Measurements from ENCODE around the gene ZNF175. TPM values are rescaled to one million over a fixed set of nuclear protein-coding genes. Genes with fewer than 3 reads are reported as not detected.

ZNF175 gene
- total and polyA plus RNA-seq, 11 donors: 2.5 to 13.7 (median 6.4) TPM

DNA sequence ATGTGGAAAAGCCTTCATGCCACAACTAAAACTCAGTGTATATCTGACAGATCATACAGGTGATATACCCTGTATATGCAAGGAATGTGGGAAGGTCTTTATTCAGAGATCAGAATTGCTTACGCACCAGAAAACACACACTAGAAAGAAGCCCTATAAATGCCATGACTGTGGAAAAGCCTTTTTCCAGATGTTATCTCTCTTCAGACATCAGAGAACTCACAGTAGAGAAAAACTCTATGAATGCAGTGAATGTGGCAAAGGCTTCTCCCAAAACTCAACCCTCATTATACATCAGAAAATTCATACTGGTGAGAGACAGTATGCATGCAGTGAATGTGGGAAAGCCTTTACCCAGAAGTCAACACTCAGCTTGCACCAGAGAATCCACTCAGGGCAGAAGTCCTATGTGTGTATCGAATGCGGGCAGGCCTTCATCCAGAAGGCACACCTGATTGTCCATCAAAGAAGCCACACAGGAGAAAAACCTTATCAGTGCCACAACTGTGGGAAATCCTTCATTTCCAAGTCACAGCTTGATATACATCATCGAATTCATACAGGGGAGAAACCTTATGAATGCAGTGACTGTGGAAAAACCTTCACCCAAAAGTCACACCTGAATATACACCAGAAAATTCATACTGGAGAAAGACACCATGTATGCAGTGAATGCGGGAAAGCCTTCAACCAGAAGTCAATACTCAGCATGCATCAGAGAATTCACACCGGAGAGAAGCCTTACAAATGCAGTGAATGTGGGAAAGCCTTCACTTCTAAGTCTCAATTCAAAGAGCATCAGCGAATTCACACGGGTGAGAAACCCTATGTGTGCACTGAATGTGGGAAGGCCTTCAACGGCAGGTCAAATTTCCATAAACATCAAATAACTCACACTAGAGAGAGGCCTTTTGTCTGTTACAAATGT, 16.4 kb downstream of the ZNF175 start:
- Histone ChIP-seq H3K9me3 (peaks cover 0 to 30% (median 15%) of the 10 kb centered on the region in 12 donors), H3K27ac (no peak overlapping the region), H3K36me3 (peaks cover 8 to 57% (median 48%) of the 10 kb centered on the region in 9 donors), H3K4me3 (no peak overlapping the region), H3K4me1 (no peaks in the 10 kb centered on the region), H3K27me3 (no peaks in the 10 kb centered on the region)
- ATAC-seq (no peak), DNase-seq (no peak)
- TF ChIP-seq, protein P1, sequence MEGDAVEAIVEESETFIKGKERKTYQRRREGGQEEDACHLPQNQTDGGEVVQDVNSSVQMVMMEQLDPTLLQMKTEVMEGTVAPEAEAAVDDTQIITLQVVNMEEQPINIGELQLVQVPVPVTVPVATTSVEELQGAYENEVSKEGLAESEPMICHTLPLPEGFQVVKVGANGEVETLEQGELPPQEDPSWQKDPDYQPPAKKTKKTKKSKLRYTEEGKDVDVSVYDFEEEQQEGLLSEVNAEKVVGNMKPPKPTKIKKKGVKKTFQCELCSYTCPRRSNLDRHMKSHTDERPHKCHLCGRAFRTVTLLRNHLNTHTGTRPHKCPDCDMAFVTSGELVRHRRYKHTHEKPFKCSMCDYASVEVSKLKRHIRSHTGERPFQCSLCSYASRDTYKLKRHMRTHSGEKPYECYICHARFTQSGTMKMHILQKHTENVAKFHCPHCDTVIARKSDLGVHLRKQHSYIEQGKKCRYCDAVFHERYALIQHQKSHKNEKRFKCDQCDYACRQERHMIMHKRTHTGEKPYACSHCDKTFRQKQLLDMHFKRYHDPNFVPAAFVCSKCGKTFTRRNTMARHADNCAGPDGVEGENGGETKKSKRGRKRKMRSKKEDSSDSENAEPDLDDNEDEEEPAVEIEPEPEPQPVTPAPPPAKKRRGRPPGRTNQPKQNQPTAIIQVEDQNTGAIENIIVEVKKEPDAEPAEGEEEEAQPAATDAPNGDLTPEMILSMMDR (IDR thresholded peaks at IDR 0.05): no peak
- no peak for TF ChIP-seq POLR2A (IDR thresholded peaks at IDR 0.05)
- 97 to 99% (median 98%) methylated on average over 9 of the region's 9 CpGs for WGBS, 4 donors
- intact Hi-C loops (cut with DNase I): loop anchor here in 1 of 10 donors (10.0 kb wide), 1 partner anchor 473 kb away; no protein-coding TSS in a partner anchor

DNA sequence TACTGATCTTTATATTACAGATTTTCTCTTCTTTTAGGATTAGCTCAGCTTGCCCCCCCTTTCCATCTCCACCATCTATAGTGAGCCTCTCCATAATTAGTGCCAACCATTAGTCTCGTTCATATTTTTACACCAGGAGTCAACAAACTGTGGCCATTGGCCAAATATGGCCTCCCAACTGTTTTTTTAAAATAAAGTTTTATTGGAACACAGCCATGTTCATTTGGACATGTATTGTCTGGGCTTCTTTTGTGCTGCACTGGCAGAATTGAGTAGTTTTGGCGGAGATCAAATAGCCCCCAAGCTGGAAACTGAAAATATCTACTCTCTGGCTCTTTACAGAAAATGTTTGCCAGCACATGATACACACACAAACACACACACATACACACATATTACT, 18.4 kb downstream of the ZNF175 start:
- no peaks in the 10 kb centered on the region for H3K27me3 ChIP-seq
- WGBS, 4 donors: 97 to 99% (median 99%) methylated on average over 2 of the region's 2 CpGs
- no peak for ATAC-seq
- intact Hi-C loops (cut with DNase I): loop anchor here in 1 of 10 donors (10.0 kb wide), 1 partner anchor 475 kb away; no protein-coding TSS in a partner anchor
- no peak for TF ChIP-seq POLR2A (IDR thresholded peaks at IDR 0.05)
- TF ChIP-seq, protein P1 (IDR thresholded peaks at IDR 0.05): no peak
- peaks cover 4 to 37% (median 29%) of the 10 kb centered on the region in 9 donors for H3K36me3 ChIP-seq
- peaks cover 0 to 30% (median 15%) of the 10 kb centered on the region in 12 donors for H3K9me3 ChIP-seq
- no peak overlapping the region for H3K27ac ChIP-seq
- no peak overlapping the region for H3K4me3 ChIP-seq
- no peak for DNase-seq
- H3K4me1 ChIP-seq: peaks cover 0 to 11% (median 8%) of the 10 kb centered on the region in 12 donors

DNA sequence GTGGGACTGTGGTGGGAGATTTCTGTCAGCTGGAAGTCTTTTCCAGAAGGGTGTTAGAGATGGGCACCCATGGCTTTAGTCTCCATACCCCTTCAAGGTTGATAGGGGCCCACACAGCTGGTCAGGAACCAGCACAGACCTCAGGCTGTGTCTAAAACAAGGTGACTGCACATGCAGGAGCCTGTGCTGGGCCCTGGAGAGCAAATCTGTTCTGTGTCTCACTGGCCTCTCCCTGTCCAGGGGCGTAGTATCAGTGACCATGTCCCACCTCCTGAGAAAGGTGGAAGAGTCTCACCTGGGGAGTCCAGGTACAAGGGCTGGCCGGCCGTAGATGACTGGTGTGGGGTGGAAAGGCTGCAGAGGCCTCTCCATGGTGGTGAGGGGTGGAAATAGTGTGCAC, 19.4 kb downstream of the ZNF175 start:
- H3K27ac ChIP-seq: no peak overlapping the region
- no peak for ATAC-seq
- H3K27me3 ChIP-seq: no peaks in the 10 kb centered on the region
- H3K4me1 ChIP-seq: peaks cover 0 to 19% (median 12%) of the 10 kb centered on the region in 12 donors
- intact Hi-C loops (cut with DNase I): loop anchor here in 2 of 10 donors (5.0 to 10.0 kb wide), 3 partner anchors 184 to 486 kb away; partner anchors contain the start of gene CTU1 (in 2 of the 2)
- H3K36me3 ChIP-seq: peaks cover 4 to 29% (median 22%) of the 10 kb centered on the region in 9 donors
- no peak overlapping the region for H3K4me3 ChIP-seq
- 85 to 100% (median 96%) methylated on average over 3 of the region's 3 CpGs for WGBS, 4 donors
- no peak for DNase-seq
- TF ChIP-seq, protein P1 (IDR thresholded peaks at IDR 0.05): no peak
- TF ChIP-seq POLR2A (IDR thresholded peaks at IDR 0.05): no peak
- peaks cover 0 to 29% (median 15%) of the 10 kb centered on the region in 12 donors for H3K9me3 ChIP-seq

DNA sequence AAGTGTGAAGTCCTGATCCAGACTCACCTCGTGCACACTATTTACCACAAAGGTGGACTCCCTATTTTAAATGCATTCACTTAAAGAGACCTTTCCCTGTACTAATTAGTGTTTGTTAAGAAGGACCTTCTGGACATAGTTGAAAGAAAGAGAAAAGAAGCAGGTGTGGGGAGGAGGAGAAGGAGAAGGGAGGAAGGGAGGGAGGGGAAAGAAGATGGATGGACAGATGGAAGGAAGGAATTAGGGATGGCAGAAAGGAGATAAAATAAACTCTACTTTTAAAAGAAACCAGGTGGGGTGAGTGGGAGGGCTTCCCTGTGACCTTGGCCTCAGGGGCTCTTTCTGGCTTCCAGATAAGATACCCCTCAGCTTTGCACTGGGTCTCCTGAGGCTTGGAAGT, 21.4 kb downstream of the ZNF175 start:
- no peak overlapping the region for H3K27ac ChIP-seq
- intact Hi-C loops (cut with DNase I): loop anchor here in 3 of 10 donors (2.0 to 10.0 kb wide), 5 partner anchors 18 to 488 kb away; partner anchors contain the start of gene CTU1 (in 2 of the 3)
- 71 to 77% (median 74%) methylated on average over 1 of the region's 1 CpG for WGBS, 4 donors
- TF ChIP-seq POLR2A (IDR thresholded peaks at IDR 0.05): no peak
- TF ChIP-seq, protein P1 (IDR thresholded peaks at IDR 0.05): no peak
- peaks cover 0 to 9% (median 4%) of the 10 kb centered on the region in 9 donors for H3K36me3 ChIP-seq
- H3K4me1 ChIP-seq: peaks cover 0 to 19% (median 12%) of the 10 kb centered on the region in 12 donors
- DNase-seq: no peak
- H3K4me3 ChIP-seq: no peak overlapping the region
- peaks cover 0 to 3% (median 0%) of the 10 kb centered on the region in 9 donors for H3K27me3 ChIP-seq
- no peak for ATAC-seq
- peaks cover 0 to 13% (median 7%) of the 10 kb centered on the region in 12 donors for H3K9me3 ChIP-seq

Data from heart left ventricle (tissue), 16 donors.